HG03175 (cell line): ENCODE measurements around the gene FMO5.
"Not testable (repeated sequence)": the region's sequence is repeated elsewhere in the genome, so short reads cannot be mapped to it uniquely, and the experiment has no call there.

Source experiments
- ATAC-seq: cut with Tn5 transposase; IDR thresholded peaks from one replicate; pipeline ENCODE4 v1.9.1; 2021; ENCODE audit warnings: mild to moderate bottlenecking, moderate library complexity; ENCODE audit not compliant: unreplicated experiment

The FMO5 gene

DNA sequence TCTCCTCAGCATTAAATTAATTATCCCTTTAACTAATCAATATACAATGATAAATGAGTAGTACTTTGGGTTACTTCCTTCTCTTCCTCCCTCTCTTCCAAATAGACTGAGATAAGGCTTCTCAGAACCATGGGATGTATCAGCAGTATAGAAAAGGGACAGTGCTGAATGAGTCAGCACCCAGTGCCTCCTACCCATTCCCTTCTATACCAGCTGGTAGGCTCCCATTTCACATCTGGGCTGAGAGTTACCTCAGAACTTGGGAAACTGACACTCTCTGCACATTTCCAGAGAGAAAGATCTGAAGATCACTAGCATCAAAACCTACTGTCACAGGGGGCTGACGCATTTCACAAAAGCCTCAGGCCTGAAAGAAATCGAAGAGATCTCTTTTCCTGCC, 68.0 kb downstream of the FMO5 start:
- not testable (repeated sequence) for ATAC-seq

DNA sequence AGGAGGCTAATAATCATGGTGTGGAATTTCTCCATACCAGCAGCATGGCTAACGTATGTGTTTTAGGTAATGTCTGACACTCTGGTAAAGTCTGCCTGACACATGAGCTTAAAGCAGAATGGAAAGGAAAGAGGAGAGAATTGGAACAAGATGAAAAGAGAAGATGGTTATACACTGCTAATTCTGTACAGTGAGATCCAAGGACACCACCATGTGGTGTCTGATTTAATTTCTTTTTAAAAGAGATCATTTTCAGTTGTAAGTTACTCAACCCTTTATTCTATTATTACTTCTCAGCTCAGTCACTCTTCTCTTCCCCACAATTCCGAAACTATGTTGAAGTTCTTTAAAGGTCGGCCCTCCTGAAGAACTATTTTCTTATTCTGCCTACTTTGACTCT, 68.5 kb downstream of the FMO5 start:
- ATAC-seq, result no peak

- no peak for ATAC-seq
These were observed 72.4 kb downstream of the FMO5 start for GRCh38 chr1:147152772-147153171.

GRCh38 chr1:147151244-147151643, 73.9 kb downstream of the FMO5 start:
- no peak for ATAC-seq

- ATAC-seq, result no peak
These were observed 82.3 kb downstream of the FMO5 start for GRCh38 chr1:147142886-147143285.
